ENCODE measurements around the gene SLC7A5. TPM values are rescaled to one million over a fixed set of nuclear protein-coding genes. Genes with fewer than 3 reads are reported as not detected.
"Not testable (repeated sequence)": the region's sequence is repeated elsewhere in the genome, so short reads cannot be mapped to it uniquely, and the experiment has no call there.

Gene SLC7A5
- total RNA-seq, 8 experiments from 2014 or later = 15.5 to 129 (median 51.1) TPM

DNA sequence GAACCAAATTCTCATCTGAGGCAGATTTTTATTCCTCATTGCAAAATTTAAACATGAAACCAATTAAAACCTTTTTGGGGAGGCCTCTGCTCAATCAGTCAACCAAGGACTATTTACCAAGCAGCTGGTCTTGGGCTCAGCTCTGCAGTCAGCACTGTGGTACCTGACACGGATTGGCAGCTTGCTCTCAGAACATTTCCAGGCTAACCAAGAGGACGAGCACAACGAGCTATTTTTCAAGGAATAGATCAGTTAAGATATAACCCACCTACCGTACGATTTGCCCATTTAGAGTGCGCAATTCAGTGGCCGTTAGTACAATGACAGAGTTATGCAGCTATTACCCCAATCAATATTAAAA, 77.1 kb downstream of the SLC7A5 start:
- Histone ChIP-seq H3K4me3 (no peak overlapping the region), H3K27ac (no peak overlapping the region), H3K4me1 (replicated peaks in 1 of 2) (no peaks in the 10 kb centered on the region)
- WGBS, 10 experiments = 64 to 86% (median 74%) methylated on average over 5 to 7 of the region's 7 CpGs; no CpG with 5 or more reads in 5 of the 10 experiments
- in situ Hi-C loops (cut with MboI; ENCODE audit: low pct_unique_long_range_greater_than_20kb in 2 of 9, low sequenced_read_pairs in 9 of 9, unreplicated experiment in 9 of 9) = loop anchor here in 2 of 9 experiments (25.0 kb wide), 1 partner anchor 95 kb away; no protein-coding TSS in a partner anchor
- ATAC-seq (replicated peaks in 6 of 8) = no peak

DNA sequence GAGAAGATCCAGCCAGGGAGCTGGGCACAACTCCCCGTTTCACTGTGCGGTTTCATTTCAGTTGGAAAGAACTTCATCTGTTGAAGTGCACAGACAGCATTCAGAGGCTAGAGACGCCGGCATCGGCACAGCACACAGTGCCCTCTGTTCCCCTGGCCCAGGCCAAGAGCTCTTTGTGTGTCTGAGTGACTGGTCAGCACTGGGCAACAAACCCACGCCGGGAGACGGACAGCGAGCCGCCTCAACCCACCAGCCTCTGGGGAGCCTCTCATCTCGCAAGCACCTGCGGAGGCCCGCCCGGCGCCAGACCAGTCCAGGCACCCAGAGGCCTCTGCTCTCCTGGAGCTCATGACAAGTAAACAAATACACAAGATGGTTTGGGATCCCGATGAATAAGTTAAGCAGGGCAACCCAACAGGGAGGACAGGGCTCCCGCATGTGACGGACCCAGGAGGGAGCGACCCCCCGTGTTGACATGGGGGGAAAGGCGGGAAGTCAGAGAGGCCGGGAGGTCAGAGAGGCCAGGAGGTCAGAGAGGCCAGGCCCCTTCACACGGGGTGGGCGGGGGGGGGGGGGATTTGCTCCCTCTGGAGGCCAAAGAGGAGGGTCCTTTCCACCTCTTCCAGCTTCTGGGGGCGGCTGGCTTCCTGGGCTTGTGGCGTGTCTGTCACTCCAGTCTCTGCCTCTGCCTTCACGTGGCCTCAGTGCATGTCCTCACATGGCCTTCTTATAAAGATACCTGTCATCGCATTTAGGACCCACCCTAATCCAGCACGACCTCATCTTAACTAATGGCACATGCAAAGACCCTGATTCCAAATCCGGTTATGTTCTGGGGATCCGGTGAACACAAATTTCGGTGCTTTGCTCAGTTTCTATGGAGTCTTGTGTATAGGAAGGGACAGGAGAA, 77.8 kb downstream of the SLC7A5 start:
- Histone ChIP-seq H3K27ac (no peak overlapping the region), H3K4me3 (no peak overlapping the region), H3K4me1 (replicated peaks in 1 of 2) (no peaks in the 10 kb centered on the region)
- in situ Hi-C loops (cut with MboI; ENCODE audit: low pct_unique_long_range_greater_than_20kb in 2 of 9, low sequenced_read_pairs in 9 of 9, unreplicated experiment in 9 of 9) = loop anchor here in 2 of 9 experiments (25.0 kb wide), 1 partner anchor 96 kb away; no protein-coding TSS in a partner anchor
- ATAC-seq (replicated peaks in 6 of 8) = peak in 3 of 8 experiments; percentile 14 to 25 (median 18)
- WGBS, 10 experiments = 53 to 91% (median 79%) methylated on average over 4 to 10 of the region's 32 CpGs; no CpG with 5 or more reads in 5 of the 10 experiments

GRCh38 chr16:87790292-87791100, 78.8 kb downstream of the SLC7A5 start:
- WGBS, 10 experiments = 74 to 100% (median 100%) methylated on average over 1 to 5 of the region's 17 CpGs
- in situ Hi-C loops (cut with MboI; ENCODE audit: low pct_unique_long_range_greater_than_20kb in 2 of 9, low sequenced_read_pairs in 9 of 9, unreplicated experiment in 9 of 9) = loop anchor here in 2 of 9 experiments (25.0 kb wide), 1 partner anchor 97 kb away; no protein-coding TSS in a partner anchor
- no peak overlapping the region for H3K4me3 ChIP-seq
- H3K27ac ChIP-seq = no peak overlapping the region
- H3K4me1 ChIP-seq (replicated peaks in 1 of 2) = no peaks in the 10 kb centered on the region
- peak in 4 of 8 experiments; percentile 45 to 72 (median 60) for ATAC-seq (replicated peaks in 6 of 8)

- H3K4me3 ChIP-seq = no peak overlapping the region
- H3K4me1 ChIP-seq (replicated peaks in 1 of 2) = no peaks in the 10 kb centered on the region
- no peak overlapping the region for H3K27ac ChIP-seq
- 50 to 100% (median 87%) methylated on average over 2 to 16 of the region's 20 CpGs; no CpG with 5 or more reads in 1 of the 10 experiments for whole genome bisulfite sequencing, 10 experiments
- ATAC-seq (replicated peaks in 6 of 8) = peak in 1 of 8 experiments; percentile 25
- in situ Hi-C loops (cut with MboI; ENCODE audit: low pct_unique_long_range_greater_than_20kb in 2 of 9, low sequenced_read_pairs in 9 of 9, unreplicated experiment in 9 of 9) = loop anchor here in 2 of 9 experiments (25.0 kb wide), 1 partner anchor 98 kb away; no protein-coding TSS in a partner anchor
These were observed 79.6 kb downstream of the SLC7A5 start for GRCh38 chr16:87789437-87790291.

GRCh38 chr16:87788730-87789436, 80.4 kb downstream of the SLC7A5 start:
- ATAC-seq (replicated peaks in 6 of 8) = not testable (repeated sequence)
- 62 to 96% (median 84%) methylated on average over 2 to 9 of the region's 10 CpGs for WGBS, 10 experiments
- in situ Hi-C loops (cut with MboI; ENCODE audit: low pct_unique_long_range_greater_than_20kb in 2 of 9, low sequenced_read_pairs in 9 of 9, unreplicated experiment in 9 of 9) = loop anchor here in 2 of 9 experiments (25.0 kb wide), 1 partner anchor 98 kb away; no protein-coding TSS in a partner anchor

DNA sequence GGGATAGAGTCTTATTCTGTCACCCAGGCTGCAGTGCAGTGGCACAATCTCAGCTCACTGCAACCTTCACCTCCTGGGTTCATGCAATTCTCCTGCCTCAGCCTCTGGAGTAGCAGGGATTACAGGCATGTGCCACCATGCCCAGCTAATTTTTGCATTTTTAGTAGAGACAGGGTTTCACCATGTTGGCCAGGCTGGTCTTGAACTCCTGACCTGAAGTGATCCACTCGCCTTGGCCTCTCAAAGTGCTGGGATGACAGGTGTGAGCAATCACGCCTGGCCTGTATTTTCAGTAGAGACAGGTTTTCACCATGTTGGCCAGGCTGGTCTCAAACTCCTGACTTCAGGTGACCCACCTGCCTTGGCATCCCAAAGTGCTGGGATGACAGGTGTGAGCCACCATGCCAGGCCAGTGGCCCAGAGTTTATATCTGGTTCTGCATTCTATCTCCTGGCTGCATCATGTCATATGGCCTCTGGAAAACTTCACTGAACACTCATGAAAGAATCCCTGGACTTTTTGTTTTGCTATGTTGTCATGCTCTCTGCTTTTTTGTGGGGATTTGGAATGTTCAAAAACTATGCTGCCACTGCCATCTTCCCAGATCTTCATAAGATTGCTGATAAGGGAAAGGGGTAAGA, 81.7 kb downstream of the SLC7A5 start:
- not testable (repeated sequence) for H3K4me3 ChIP-seq; H3K27ac ChIP-seq; ATAC-seq (replicated peaks in 6 of 8); H3K4me1 ChIP-seq (replicated peaks in 1 of 2)
- 80 to 100% methylated on average over 1 of the region's 2 CpGs; no CpG with 5 or more reads in 8 of the 10 experiments for WGBS, 10 experiments
- in situ Hi-C loops (cut with MboI; ENCODE audit: low pct_unique_long_range_greater_than_20kb in 2 of 9, low sequenced_read_pairs in 9 of 9, unreplicated experiment in 9 of 9) = loop anchor here in 2 of 9 experiments (25.0 kb wide), 1 partner anchor 100 kb away; no protein-coding TSS in a partner anchor

More at GRCh38 chr16:87788730-87789436, 80.4 kb downstream of the SLC7A5 start:
- not testable (repeated sequence) for H3K4me3 ChIP-seq; H3K4me1 ChIP-seq (replicated peaks in 1 of 2); H3K27ac ChIP-seq

- in situ Hi-C loops (cut with MboI; ENCODE audit: low pct_unique_long_range_greater_than_20kb in 2 of 9, low sequenced_read_pairs in 9 of 9, unreplicated experiment in 9 of 9) = loop anchor here in 2 of 9 experiments (25.0 kb wide), 1 partner anchor 102 kb away; no protein-coding TSS in a partner anchor
- no peak for ATAC-seq (replicated peaks in 6 of 8)
- WGBS, 10 experiments = 67 to 100% (median 80%) methylated on average over 1 to 7 of the region's 10 CpGs; no CpG with 5 or more reads in 3 of the 10 experiments
These were observed 84.5 kb downstream of the SLC7A5 start for GRCh38 chr16:87784812-87785211.

GRCh38 chr16:87782033-87782432, 87.3 kb downstream of the SLC7A5 start:
- no peak for ATAC-seq (replicated peaks in 6 of 8)
- WGBS, 10 experiments = 83 to 100% (median 94%) methylated on average over 1 to 4 of the region's 4 CpGs; no CpG with 5 or more reads in 1 of the 10 experiments
- Histone ChIP-seq H3K27ac (no peak overlapping the region), H3K4me3 (no peak overlapping the region), H3K4me1 (replicated peaks in 1 of 2) (peaks cover 19 to 20% of the 10 kb centered on the region in 2 donors)
- in situ Hi-C loops (cut with MboI; ENCODE audit: low pct_unique_long_range_greater_than_20kb in 2 of 9, low sequenced_read_pairs in 9 of 9, unreplicated experiment in 9 of 9) = loop anchor here in 2 of 9 experiments (25.0 kb wide), 1 partner anchor 105 kb away; no protein-coding TSS in a partner anchor

More at GRCh38 chr16:87784812-87785211, 84.5 kb downstream of the SLC7A5 start:
- Histone ChIP-seq H3K4me3 (no peak overlapping the region), H3K4me1 (replicated peaks in 1 of 2) (peaks cover 3 to 4% of the 10 kb centered on the region in 2 donors), H3K27ac (no peak overlapping the region)

DNA sequence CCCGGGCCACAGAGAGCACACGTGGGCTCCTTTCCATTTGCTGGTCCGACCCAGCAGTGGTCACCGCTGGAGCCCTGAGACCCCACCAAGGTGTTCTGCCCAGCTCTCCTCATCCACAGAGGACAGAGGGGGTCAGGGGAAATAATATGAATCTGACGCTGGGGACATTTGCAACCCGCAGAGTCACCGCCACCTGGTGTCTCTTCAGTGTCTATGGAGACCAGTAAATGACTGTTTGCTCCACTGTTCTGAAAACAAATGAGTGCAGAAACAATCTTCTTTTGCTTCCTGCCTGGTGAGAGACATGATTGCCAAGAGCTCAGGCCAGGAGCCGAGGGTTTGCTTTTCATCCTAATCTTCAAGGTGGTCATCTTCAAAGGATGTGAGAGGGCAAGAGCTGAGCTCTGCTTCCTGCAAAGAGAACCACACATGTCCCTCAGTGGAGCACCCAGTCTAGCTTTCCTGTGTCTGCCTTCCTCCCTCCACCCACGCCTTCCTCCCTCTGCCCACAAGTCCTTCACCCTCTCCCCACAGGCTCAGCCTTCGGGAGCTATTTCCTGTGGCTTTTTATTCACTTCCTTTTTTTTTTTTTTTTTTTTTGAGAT, 88.8 kb downstream of the SLC7A5 start:
- no peak for ATAC-seq (replicated peaks in 6 of 8)
- H3K27ac ChIP-seq = no peak overlapping the region
- no peak overlapping the region for H3K4me3 ChIP-seq
- H3K4me1 ChIP-seq (replicated peaks in 1 of 2) = peaks cover 19 to 20% of the 10 kb centered on the region in 2 donors
- in situ Hi-C loops (cut with MboI; ENCODE audit: low pct_unique_long_range_greater_than_20kb in 2 of 9, low sequenced_read_pairs in 9 of 9, unreplicated experiment in 9 of 9) = loop anchor here in 2 of 9 experiments (25.0 kb wide), 1 partner anchor 107 kb away; no protein-coding TSS in a partner anchor
- WGBS, 10 experiments = 25 to 91% (median 80%) methylated on average over 1 to 9 of the region's 10 CpGs; no CpG with 5 or more reads in 2 of the 10 experiments

Measured in motor neuron (in vitro differentiated cells).